ENCODE data around the gene BMP2K.

Gene BMP2K

GRCh38 chr4:78778530-78778929 lies 2.4 kb downstream of the BMP2K start:
- Histone ChIP-seq H3K9me2 (replicated peaks; ENCODE audit: control insufficient read depth, low read length) (no peaks in the 10 kb centered on the region), H3K4me3 (ENCODE audit: low read length) (peak overlapping the region; percentile 84), H3K9me3 (ENCODE audit: control insufficient read depth, insufficient read depth, low read length) (no peaks in the 10 kb centered on the region), H3K4me2 (ENCODE audit: low read length) (peak overlapping the region; percentile 77), H3K79me2 (ENCODE audit: control insufficient read depth, low read length) (peaks cover 71% of the 10 kb centered on the region), H3K27ac (ENCODE audit: low read depth, low read length) (no peak overlapping the region), H3K36me3 (ENCODE audit: control insufficient read depth, low read length) (peaks cover 12% of the 10 kb centered on the region; the same call in 1 of the 2 replicates), H3F3A (ENCODE audit: control insufficient read depth, insufficient read depth) (no peaks in the 10 kb centered on the region), H3K4me1 (ENCODE audit: control insufficient read depth, low read length) (peaks cover 68% of the 10 kb centered on the region), H4K20me1 (ENCODE audit: control insufficient read depth, insufficient read depth, low read depth, low read length) (peaks cover 3% of the 10 kb centered on the region; the same call in 1 of the 2 replicates), H3K27me3 (ENCODE audit: control insufficient read depth, low read length) (no peaks in the 10 kb centered on the region)
- TF ChIP-seq EZH2phosphoT487 (IDR thresholded peaks at IDR 0.05; ENCODE audit: borderline replicate concordance, low read length): no peak
- TF ChIP-seq CTCF (IDR thresholded peaks at IDR 0.05; ENCODE audit: low read depth, low read length, poor library complexity, severe bottlenecking): no peak

GRCh38 chr4:78779280-78779679 lies 3.1 kb downstream of the BMP2K start:
- H3K9me3 ChIP-seq (ENCODE audit: control insufficient read depth, insufficient read depth, low read length): no peaks in the 10 kb centered on the region
- peaks cover 76% of the 10 kb centered on the region for H3K79me2 ChIP-seq (ENCODE audit: control insufficient read depth, low read length)
- H4K20me1 ChIP-seq (ENCODE audit: control insufficient read depth, insufficient read depth, low read depth, low read length): peaks cover 3% of the 10 kb centered on the region; the same call in 1 of the 2 replicates
- TF ChIP-seq CTCF (IDR thresholded peaks at IDR 0.05; ENCODE audit: low read depth, low read length, poor library complexity, severe bottlenecking) (no peak), EZH2phosphoT487 (IDR thresholded peaks at IDR 0.05; ENCODE audit: borderline replicate concordance, low read length) (no peak)
- H3K4me2 ChIP-seq (ENCODE audit: low read length): peak overlapping the region; percentile 77
- peaks cover 12% of the 10 kb centered on the region; the same call in 1 of the 2 replicates for H3K36me3 ChIP-seq (ENCODE audit: control insufficient read depth, low read length)
- no peaks in the 10 kb centered on the region for H3K27me3 ChIP-seq (ENCODE audit: control insufficient read depth, low read length)
- no peaks in the 10 kb centered on the region for H3K9me2 ChIP-seq (replicated peaks; ENCODE audit: control insufficient read depth, low read length)
- peaks cover 63% of the 10 kb centered on the region for H3K4me1 ChIP-seq (ENCODE audit: control insufficient read depth, low read length)
- peak overlapping the region; percentile 84 for H3K4me3 ChIP-seq (ENCODE audit: low read length)
- H3K27ac ChIP-seq (ENCODE audit: low read depth, low read length): no peak overlapping the region
- H3F3A ChIP-seq (ENCODE audit: control insufficient read depth, insufficient read depth): no peaks in the 10 kb centered on the region

GRCh38 chr4:78780093-78780492 lies 3.9 kb downstream of the BMP2K start:
- H4K20me1 ChIP-seq (ENCODE audit: control insufficient read depth, insufficient read depth, low read depth, low read length): peaks cover 3% of the 10 kb centered on the region; the same call in 1 of the 2 replicates

More at GRCh38 chr4:78780093-78780492, 3.9 kb downstream of the BMP2K start:
- Histone ChIP-seq H3K4me2 (ENCODE audit: low read length) (peak overlapping the region; percentile 77), H3K9me2 (replicated peaks; ENCODE audit: control insufficient read depth, low read length) (no peaks in the 10 kb centered on the region), H3K4me3 (ENCODE audit: low read length) (no peak overlapping the region), H3K27ac (ENCODE audit: low read depth, low read length) (no peak overlapping the region), H3K36me3 (ENCODE audit: control insufficient read depth, low read length) (peaks cover 12% of the 10 kb centered on the region; the same call in 1 of the 2 replicates), H3K27me3 (ENCODE audit: control insufficient read depth, low read length) (no peaks in the 10 kb centered on the region), H3K79me2 (ENCODE audit: control insufficient read depth, low read length) (peaks cover 83% of the 10 kb centered on the region), H3F3A (ENCODE audit: control insufficient read depth, insufficient read depth) (no peaks in the 10 kb centered on the region), H3K4me1 (ENCODE audit: control insufficient read depth, low read length) (peaks cover 55% of the 10 kb centered on the region), H3K9me3 (ENCODE audit: control insufficient read depth, insufficient read depth, low read length) (no peaks in the 10 kb centered on the region)
- TF ChIP-seq EZH2phosphoT487 (IDR thresholded peaks at IDR 0.05; ENCODE audit: borderline replicate concordance, low read length) (no peak), CTCF (IDR thresholded peaks at IDR 0.05; ENCODE audit: low read depth, low read length, poor library complexity, severe bottlenecking) (no peak)

Data from DOHH2 (cell line).